ENCODE measurements around the gene USP5. TPM values are rescaled to one million over a fixed set of nuclear protein-coding genes. Genes with fewer than 3 reads are reported as not detected.

The USP5 gene
- total and polyA plus RNA-seq, 2 donors (not counting 1 experiment from before 2014, with no cell fraction given), result 35.1 to 59.7 TPM

DNA sequence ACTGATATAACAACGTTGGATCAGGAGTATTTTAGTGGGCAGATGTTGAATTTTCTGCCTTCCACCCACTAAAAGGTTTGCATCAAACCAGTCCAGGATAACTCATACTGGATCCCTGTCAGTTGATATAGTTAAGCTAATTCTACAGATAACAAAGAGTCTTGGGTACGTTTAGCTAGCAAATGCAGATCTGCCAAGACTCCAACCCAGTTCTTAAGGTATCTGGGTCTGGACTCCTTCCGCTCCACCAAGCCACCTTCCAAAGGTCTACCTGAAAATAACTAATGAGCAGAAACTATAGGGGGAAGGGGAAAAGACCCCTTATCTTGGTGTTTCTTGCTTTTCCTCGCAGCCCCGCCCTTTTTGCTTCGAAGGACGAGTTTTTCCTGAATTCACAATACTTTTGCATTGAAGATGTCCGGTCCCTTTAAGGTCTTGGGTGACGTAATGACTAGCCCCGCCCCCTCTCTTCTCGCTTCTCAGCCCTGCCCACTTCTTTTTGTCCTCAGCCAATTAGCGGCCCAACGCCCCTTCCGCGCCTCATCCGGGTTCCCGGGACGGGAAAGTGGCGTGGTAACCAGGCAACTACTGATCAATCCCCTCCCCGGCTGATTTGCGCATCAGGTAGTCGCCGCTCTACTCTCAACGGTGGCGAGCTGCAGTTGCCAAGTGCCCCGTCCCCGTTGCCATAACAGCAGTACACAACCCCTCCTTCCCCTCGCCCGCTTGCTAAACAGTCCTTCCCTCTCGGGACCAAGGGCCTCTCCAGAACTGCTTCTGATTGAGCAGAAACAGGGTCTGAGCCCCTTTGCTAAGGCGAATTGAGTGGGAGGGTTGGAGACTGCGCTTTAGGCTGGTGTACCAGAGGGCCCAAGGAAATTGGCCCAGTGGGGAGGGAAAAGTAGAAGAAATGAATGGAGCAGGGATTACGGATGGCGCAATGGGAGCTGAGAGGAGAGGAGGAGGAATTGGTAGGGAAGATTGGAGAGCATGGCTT, 52.6 kb downstream of the USP5 start, which contains the start of gene LRRC23:
Gene LRRC23 (plus strand): TSS at position 543 of the 997 bp plus-strand sequence. CDS start 812 bp downstream, outside the sequence.
- H3K36me3 ChIP-seq (replicated peaks in 1 of 2; ENCODE audit: control extremely low read depth in 1 of 2, control insufficient read depth in 1 of 2, extremely low read depth in 1 of 2, insufficient read depth in 2 of 2, low read length in 1 of 2), result peaks cover 0 to 6% of the 10 kb centered on the region in 2 experiments
- DNase-seq (peak; percentile 98), ATAC-seq (ENCODE audit: low read depth) (peak; percentile 98)
- Mint-ChIP-seq H3K27me3 (no peaks in the 10 kb centered on the region), H3K9me3 (ENCODE audit: insufficient read depth) (no peaks in the 10 kb centered on the region), H3K27ac (no peak within 1 kb of the TSS), H3K4me3 (no peak within 1 kb of the TSS), H3K4me1 (peaks cover 6% of the 10 kb centered on the region)
- H3K9me3 ChIP-seq (ENCODE audit: control extremely low read depth in 1 of 3, control insufficient read depth in 2 of 3, insufficient read depth in 1 of 3, low read length in 2 of 3), result no peaks in the 10 kb centered on the region
- peak within 1 kb of the TSS; percentile 89 for H2AFZ ChIP-seq (ENCODE audit: insufficient read depth, low read depth, low read length, poor library complexity, severe bottlenecking)
- H3K27me3 ChIP-seq (replicated peaks in 1 of 4; ENCODE audit: control extremely low read depth in 1 of 4, control insufficient read depth in 3 of 4, insufficient read depth in 4 of 4, low read length in 3 of 4), result no peaks in the 10 kb centered on the region
- H3K4me3 ChIP-seq (ENCODE audit: control extremely low read depth in 1 of 5, extremely low read depth in 1 of 5, insufficient read depth in 1 of 5, low read depth in 2 of 5, low read length in 4 of 5), result peak within 1 kb of the TSS; percentile 59 to 86 (median 74)
- CTCF ChIA-PET, result interaction anchor here (1.4 to 6.9 kb wide), 2 partner anchors 31 to 33 kb away, joined by 4 to 33 read pairs; partner anchors contain the start of gene SPSB2
- TF ChIP-seq, protein P1, sequence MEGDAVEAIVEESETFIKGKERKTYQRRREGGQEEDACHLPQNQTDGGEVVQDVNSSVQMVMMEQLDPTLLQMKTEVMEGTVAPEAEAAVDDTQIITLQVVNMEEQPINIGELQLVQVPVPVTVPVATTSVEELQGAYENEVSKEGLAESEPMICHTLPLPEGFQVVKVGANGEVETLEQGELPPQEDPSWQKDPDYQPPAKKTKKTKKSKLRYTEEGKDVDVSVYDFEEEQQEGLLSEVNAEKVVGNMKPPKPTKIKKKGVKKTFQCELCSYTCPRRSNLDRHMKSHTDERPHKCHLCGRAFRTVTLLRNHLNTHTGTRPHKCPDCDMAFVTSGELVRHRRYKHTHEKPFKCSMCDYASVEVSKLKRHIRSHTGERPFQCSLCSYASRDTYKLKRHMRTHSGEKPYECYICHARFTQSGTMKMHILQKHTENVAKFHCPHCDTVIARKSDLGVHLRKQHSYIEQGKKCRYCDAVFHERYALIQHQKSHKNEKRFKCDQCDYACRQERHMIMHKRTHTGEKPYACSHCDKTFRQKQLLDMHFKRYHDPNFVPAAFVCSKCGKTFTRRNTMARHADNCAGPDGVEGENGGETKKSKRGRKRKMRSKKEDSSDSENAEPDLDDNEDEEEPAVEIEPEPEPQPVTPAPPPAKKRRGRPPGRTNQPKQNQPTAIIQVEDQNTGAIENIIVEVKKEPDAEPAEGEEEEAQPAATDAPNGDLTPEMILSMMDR (IDR thresholded peaks at IDR 0.05), result no peak
- no peak for TF ChIP-seq EZH2 (IDR thresholded peaks at IDR 0.05; ENCODE audit: borderline replicate concordance, insufficient read depth, low read depth, low read length, poor library complexity, severe bottlenecking)
- H3K79me2 ChIP-seq (ENCODE audit: control insufficient read depth, insufficient read depth, low read length), result no peaks in the 10 kb centered on the region
- H3K4me2 ChIP-seq (replicated peaks; ENCODE audit: low read depth, low read length, poor library complexity, severe bottlenecking), result peak within 1 kb of the TSS; percentile 92
- H3K27ac ChIP-seq (ENCODE audit: low read length in 2 of 2), result peak within 1 kb of the TSS; percentile 82 to 94
- intact Hi-C loops (cut with micrococcal nuclease), result loop anchor here (1.0 kb wide), 5 partner anchors 10 to 66 kb away; partner anchors contain the start of genes EMG1, ENO2, PHB2 and SPSB2
- WGBS (ENCODE audit: insufficient coverage), result 4% methylated on average over 24 of the region's 34 CpGs
- H3K4me1 ChIP-seq (ENCODE audit: control insufficient read depth in 2 of 2, insufficient read depth in 2 of 2, low read length in 2 of 2), result peaks cover 14 to 24% of the 10 kb centered on the region in 2 donors
- no peaks in the 10 kb centered on the region for H4K20me1 ChIP-seq (ENCODE audit: control insufficient read depth, insufficient read depth, low read length, poor library complexity, severe bottlenecking)
- H3K9ac ChIP-seq (ENCODE audit: low read length), result peak within 1 kb of the TSS; percentile 92
- POLR2A ChIA-PET, result interaction anchor here (1.1 to 1.8 kb wide), 4 partner anchors 31 to 53 kb away, joined by 3 to 8 read pairs (median 6); partner anchors contain the start of genes CDCA3, SPSB2 and USP5

Measured in B cell (primary cell).